ENCODE measurements around the gene ANKRD2. TPM values are rescaled to one million over a fixed set of nuclear protein-coding genes. Genes with fewer than 3 reads are reported as not detected.
A peak's percentile ranks its signal among the peaks of the same experiment; 100 is the strongest.

The ANKRD2 gene
- total RNA-seq, 2 experiments from 2014 or later, result not detected

DNA sequence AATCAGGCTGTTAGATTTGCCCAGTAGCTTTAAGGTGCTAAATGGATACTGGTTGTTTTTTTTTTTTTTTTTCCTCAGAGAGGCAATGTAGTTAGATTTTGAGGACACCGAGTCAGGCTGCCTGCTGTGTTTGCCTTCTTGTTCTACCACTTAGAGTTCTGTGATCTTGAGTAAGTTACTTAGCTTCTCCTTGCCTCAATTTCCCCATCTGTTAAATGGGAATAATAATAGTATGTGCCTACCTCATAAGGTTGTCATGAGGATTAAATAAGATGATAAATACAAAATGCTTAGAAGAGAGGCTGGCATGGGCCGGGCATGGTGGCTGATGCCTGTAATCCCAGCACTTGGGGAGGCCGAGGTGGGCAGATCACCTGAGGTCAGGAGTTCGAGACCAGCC is 46.2 kb downstream of the ANKRD2 start:
- no peak for DNase-seq
- no peaks in the 10 kb centered on the region for H3K36me3 Mint-ChIP-seq
- no peak overlapping the region for H3K27ac Mint-ChIP-seq
- H3K4me3 Mint-ChIP-seq, result no peak overlapping the region
- no peaks in the 10 kb centered on the region for H3K27me3 Mint-ChIP-seq
- H3K4me1 Mint-ChIP-seq, result no peaks in the 10 kb centered on the region
- no peaks in the 10 kb centered on the region for H3K9me3 Mint-ChIP-seq

DNA sequence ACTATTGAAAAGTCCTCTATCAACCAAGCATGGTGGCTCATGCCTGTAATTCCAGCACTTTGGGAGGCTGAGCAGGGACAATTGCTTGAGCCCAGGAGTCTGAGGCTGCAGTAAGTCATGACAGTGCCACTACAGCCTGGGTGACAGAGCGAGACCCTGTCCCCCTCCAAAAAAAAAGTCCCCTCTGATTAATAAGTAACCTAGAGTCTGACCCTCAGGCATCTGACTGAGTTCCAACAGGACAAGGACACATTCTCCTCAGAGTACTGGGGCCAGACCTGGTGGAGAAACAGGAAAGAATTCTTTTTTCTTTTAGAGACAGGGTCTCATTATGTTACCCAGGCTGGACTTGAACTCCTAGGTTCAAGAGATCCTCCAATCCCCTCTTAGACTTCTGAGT is 50.7 kb downstream of the ANKRD2 start:
- Mint-ChIP-seq H3K4me1 (no peaks in the 10 kb centered on the region), H3K36me3 (no peaks in the 10 kb centered on the region), H3K9me3 (no peaks in the 10 kb centered on the region), H3K27me3 (no peaks in the 10 kb centered on the region), H3K27ac (no peak overlapping the region), H3K4me3 (no peak overlapping the region)
- DNase-seq, result no peak

DNA sequence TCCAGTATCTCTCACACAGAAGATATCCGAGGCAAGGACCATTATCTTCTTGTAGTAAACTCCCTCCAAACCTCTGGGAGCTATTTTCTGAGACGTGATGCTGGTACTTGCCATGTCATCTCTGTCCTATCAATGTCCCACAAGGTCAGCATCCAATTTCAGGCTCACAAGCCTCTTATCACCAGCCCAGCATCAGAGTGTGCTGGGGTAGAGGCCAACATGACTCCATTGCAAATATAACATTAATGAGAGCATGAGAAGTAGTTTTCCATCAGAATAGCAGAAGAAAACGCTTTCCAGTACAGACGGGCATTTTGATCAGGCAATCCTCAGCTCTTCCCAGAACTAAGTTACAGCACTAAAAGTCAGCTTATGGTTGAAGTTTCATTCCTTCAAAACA is 55.2 kb downstream of the ANKRD2 start:
- no peak overlapping the region for H3K27ac Mint-ChIP-seq
- DNase-seq, result no peak
- peaks cover 4% of the 10 kb centered on the region for H3K4me1 Mint-ChIP-seq
- no peaks in the 10 kb centered on the region for H3K36me3 Mint-ChIP-seq
- no peaks in the 10 kb centered on the region for H3K9me3 Mint-ChIP-seq
- H3K27me3 Mint-ChIP-seq, result no peaks in the 10 kb centered on the region
- H3K4me3 Mint-ChIP-seq, result no peak overlapping the region

DNA sequence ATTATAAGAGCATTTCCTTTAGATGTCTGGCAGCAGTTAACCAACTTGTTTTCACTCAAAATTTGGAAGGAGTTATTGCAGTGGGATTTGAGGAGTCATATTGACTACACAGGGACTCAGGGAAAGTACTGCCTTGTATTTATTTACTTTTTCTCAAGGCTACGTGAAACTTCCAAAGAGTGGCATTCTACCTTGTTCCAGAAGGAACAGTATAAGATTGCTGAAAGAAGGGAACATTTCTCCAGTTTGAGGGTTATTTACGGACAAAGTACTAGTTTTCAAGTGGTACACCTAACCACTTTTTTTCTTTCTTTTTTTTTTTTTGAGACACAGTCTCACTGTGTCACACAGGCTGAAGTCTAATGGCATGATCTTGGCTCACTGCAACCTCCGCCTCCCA is 55.6 kb downstream of the ANKRD2 start:
- H3K27ac Mint-ChIP-seq, result no peak overlapping the region
- no peak for DNase-seq
- no peaks in the 10 kb centered on the region for H3K27me3 Mint-ChIP-seq
- H3K4me3 Mint-ChIP-seq, result no peak overlapping the region
- H3K9me3 Mint-ChIP-seq, result no peaks in the 10 kb centered on the region
- peaks cover 7% of the 10 kb centered on the region for H3K4me1 Mint-ChIP-seq
- H3K36me3 Mint-ChIP-seq, result peaks cover under 1% of the 10 kb centered on the region

DNA sequence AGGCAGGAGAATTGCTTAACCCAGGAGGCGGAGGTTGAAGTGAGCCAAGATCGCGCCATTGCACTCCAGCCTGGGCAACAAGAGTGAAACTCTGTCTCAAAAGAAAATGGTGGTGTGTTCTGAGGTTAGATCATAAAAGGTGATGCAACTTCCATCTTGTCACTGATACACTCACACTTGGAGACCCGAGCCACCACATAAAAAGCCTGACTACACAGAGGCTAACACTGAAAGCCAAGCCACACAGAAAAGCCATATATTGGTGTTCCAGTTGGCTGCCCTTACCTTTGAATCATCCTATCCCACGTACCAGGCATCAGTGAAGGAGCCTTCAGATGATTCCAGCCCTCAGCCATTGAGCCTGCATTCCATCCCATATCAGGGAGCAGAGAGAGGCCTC is 56.7 kb downstream of the ANKRD2 start:
- peaks cover 14% of the 10 kb centered on the region for H3K4me1 Mint-ChIP-seq
- H3K36me3 Mint-ChIP-seq, result peaks cover 2% of the 10 kb centered on the region
- no peak overlapping the region for H3K27ac Mint-ChIP-seq
- no peaks in the 10 kb centered on the region for H3K9me3 Mint-ChIP-seq
- H3K4me3 Mint-ChIP-seq, result no peak overlapping the region
- H3K27me3 Mint-ChIP-seq, result no peaks in the 10 kb centered on the region
- DNase-seq, result no peak

DNA sequence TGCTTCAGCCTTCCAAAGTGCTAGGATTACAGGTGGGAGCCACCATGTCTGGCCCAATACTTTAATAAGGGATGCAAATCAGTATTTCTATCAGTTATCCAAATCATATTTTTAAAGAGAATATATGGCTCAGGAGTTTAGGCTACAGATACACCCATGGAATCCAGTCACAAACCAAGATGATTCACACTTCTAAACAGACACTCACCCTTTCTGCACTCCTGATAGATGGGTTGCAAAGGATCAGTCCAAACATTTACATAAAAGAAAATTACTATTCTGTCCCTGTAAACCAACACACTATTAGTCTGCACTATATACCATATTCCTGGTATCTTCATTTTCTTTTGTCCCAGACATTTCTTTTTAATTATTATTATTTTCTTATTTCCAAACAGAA is 58.5 kb downstream of the ANKRD2 start:
- H3K36me3 Mint-ChIP-seq, result peaks cover 2% of the 10 kb centered on the region
- H3K27me3 Mint-ChIP-seq, result no peaks in the 10 kb centered on the region
- no peak for DNase-seq
- no peak overlapping the region for H3K4me3 Mint-ChIP-seq
- H3K27ac Mint-ChIP-seq, result no peak overlapping the region
- H3K9me3 Mint-ChIP-seq, result no peaks in the 10 kb centered on the region
- peaks cover 14% of the 10 kb centered on the region for H3K4me1 Mint-ChIP-seq

DNA sequence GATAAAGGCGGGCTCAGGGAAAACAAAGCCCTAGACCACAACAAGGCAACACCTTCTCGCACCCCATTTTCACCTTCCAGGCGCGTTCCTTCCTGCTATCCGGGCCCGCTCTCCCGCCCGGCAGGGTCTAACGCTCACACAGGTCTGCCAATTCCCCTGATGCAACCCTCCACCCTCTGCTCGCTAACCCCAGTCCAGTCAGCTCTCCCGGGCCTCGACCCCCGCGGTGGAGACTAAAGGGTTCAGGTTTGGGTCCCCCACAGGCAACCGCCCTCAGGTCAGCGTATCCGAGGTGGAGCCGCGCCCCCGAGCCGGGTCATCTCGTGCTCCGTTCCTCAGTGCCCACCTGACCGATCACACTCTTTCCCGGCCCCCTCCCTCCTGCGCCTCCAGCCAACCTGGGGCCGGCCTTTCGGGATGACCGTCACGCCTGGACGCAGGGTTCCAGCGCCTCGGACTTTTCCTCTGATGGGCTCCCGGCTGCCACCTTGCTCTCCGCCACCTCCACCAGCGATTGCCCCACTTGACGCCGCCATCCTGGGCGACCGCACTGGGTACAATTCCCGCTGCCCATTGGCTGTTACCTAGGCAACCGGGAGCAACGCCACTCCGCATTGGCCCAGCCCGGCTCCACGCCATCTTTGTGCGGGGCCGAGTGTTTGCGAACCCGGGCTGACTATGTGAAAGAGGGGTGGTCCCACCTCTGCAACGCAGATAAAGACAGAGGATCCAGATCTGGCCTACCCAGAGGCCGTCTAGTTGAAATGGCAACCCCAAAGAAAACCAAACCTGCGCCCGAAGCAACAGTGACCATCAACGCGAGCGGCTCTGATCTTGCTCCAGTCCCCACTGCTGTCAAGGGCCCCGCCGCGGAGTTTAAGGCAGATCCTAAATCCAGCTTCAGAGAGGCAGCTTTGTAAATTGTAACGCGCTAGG is 60.6 kb downstream of the ANKRD2 start, which contains the start of gene MORN4:
TSS of gene MORN4 (minus strand) at position 552 of the 936 bp plus-strand sequence. CDS start 13,847 bp downstream, outside the sequence.
- Mint-ChIP-seq H3K4me1 (peaks cover 14% of the 10 kb centered on the region), H3K4me3 (peak within 1 kb of the TSS; percentile 99), H3K27ac (peak within 1 kb of the TSS; percentile 91), H3K36me3 (peaks cover 2% of the 10 kb centered on the region), H3K9me3 (no peaks in the 10 kb centered on the region), H3K27me3 (no peaks in the 10 kb centered on the region)
- peak; percentile 91 for DNase-seq

Other genes starting within 250 kb of the ANKRD2 start
- 1 to 10 TPM; 8.8 to 9.5 TPM for gene FRAT2, start 238.1 kb upstream of the ANKRD2 start, total RNA-seq
- gene RRP12, start 171.4 kb upstream of the ANKRD2 start, total RNA-seq, result 10 to 100 TPM; 82.2 to 88.4 TPM
- gene PGAM1, start 146.6 kb upstream of the ANKRD2 start, total RNA-seq, result 100 to 1,000 TPM; 933 to 982 TPM
- gene EXOSC1, start 126.8 kb upstream of the ANKRD2 start, total RNA-seq, result 10 to 100 TPM; 48.4 to 53.7 TPM
- gene ZDHHC16, start 126.6 kb upstream of the ANKRD2 start, total RNA-seq, result 10 to 100 TPM; 37.5 to 42.2 TPM
- gene MMS19, start 74.4 kb upstream of the ANKRD2 start, total RNA-seq, result 10 to 100 TPM; 96.2 to 97.0 TPM
- gene UBTD1, start 73.9 kb upstream of the ANKRD2 start, total RNA-seq, result 1 to 10 TPM in 1 of 2 experiments, under 1 TPM in 1; 0.99 to 1.3 TPM
- not detected for gene HOGA1, start 11.6 kb downstream of the ANKRD2 start, total RNA-seq
- gene C10orf62, start 16.9 kb downstream of the ANKRD2 start, total RNA-seq, result not detected
- gene MORN4, start 60.7 kb downstream of the ANKRD2 start, total RNA-seq, result 1 to 10 TPM; 3.0 to 3.4 TPM
- gene PI4K2A, start 67.9 kb downstream of the ANKRD2 start, total RNA-seq, result 10 to 100 TPM; 10.8 to 11.7 TPM
- gene AVPI1, start 114.5 kb downstream of the ANKRD2 start, total RNA-seq, result 1 to 10 TPM; 3.1 to 3.2 TPM
- gene MARVELD1, start 141.0 kb downstream of the ANKRD2 start, total RNA-seq, result 1 to 10 TPM; 4.1 to 5.5 TPM
- 10 to 100 TPM; 20.9 to 22.8 TPM for gene ZFYVE27, start 164.3 kb downstream of the ANKRD2 start, total RNA-seq
- under 1 TPM; 0.22 to 0.27 TPM for gene SFRP5, start 199.2 kb downstream of the ANKRD2 start, total RNA-seq

All from activated naive CD8-positive, alpha-beta T cell treated with anti-CD3 and anti-CD28 coated beads for 36 hours (primary cell).